OCI-LY1 (cell line): ENCODE measurements around the gene HOXA3.

Experiments
- EZH2 ChIP-seq: fragments of 200-600 bp; sonication (generic), shearing (Covaris generic); IDR thresholded peaks from 2 replicates; pipeline ENCODE4 v1.8.0; 2017; ENCODE audit warnings: borderline replicate concordance, mixed run types, mild to moderate bottlenecking, antibody characterized with exemption, low read length, moderate library complexity, mixed read lengths
- TF ChIP-seq, protein P1 (sequence below): fragments of 200-600 bp; sonication (generic), shearing (Covaris generic); IDR thresholded peaks from 2 replicates; pipeline ENCODE4 v1.5.1; 2017; ENCODE audit warnings: mild to moderate bottlenecking, antibody characterized with exemption, low read length, moderate library complexity, mixed read lengths

DNA sequence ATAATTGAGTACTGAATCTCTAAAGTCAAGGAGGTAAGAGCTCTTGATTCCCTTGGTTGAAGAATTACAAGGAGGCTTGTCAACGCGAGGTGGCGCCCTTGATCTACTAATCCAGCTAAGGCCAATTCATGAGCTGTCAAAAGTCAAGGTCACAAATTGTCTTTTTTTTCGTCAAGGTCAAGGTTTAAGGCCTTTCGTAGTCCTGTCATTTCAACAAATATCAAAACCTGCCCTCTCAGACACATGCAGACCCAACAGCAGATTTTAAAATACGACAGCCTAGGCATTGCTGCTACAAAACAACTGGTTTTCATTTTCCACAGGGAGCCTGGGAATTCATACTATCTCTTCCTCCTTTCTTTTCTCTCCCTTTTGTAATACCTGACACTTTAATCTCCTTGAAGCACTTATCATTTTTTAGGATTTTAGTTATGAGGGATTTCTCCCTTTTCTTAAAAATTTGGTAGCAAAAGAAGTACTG, 43.9 kb upstream of the HOXA3 start:
- TF ChIP-seq, protein P1, sequence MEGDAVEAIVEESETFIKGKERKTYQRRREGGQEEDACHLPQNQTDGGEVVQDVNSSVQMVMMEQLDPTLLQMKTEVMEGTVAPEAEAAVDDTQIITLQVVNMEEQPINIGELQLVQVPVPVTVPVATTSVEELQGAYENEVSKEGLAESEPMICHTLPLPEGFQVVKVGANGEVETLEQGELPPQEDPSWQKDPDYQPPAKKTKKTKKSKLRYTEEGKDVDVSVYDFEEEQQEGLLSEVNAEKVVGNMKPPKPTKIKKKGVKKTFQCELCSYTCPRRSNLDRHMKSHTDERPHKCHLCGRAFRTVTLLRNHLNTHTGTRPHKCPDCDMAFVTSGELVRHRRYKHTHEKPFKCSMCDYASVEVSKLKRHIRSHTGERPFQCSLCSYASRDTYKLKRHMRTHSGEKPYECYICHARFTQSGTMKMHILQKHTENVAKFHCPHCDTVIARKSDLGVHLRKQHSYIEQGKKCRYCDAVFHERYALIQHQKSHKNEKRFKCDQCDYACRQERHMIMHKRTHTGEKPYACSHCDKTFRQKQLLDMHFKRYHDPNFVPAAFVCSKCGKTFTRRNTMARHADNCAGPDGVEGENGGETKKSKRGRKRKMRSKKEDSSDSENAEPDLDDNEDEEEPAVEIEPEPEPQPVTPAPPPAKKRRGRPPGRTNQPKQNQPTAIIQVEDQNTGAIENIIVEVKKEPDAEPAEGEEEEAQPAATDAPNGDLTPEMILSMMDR = peak; percentile 97
- no peak for TF ChIP-seq EZH2
